HG03095 (cell line): Measurements from ENCODE around the gene PCSK6.
"Not testable (repeated sequence)": the region's sequence is repeated elsewhere in the genome, so short reads cannot be mapped to it uniquely, and the experiment has no call there.

ENCODE experiments used
- ATAC-seq: cut with Tn5 transposase; IDR thresholded peaks from one replicate; pipeline ENCODE4 v1.9.1; 2021; ENCODE audit warnings: moderate library complexity; ENCODE audit not compliant: unreplicated experiment

Gene PCSK6

DNA sequence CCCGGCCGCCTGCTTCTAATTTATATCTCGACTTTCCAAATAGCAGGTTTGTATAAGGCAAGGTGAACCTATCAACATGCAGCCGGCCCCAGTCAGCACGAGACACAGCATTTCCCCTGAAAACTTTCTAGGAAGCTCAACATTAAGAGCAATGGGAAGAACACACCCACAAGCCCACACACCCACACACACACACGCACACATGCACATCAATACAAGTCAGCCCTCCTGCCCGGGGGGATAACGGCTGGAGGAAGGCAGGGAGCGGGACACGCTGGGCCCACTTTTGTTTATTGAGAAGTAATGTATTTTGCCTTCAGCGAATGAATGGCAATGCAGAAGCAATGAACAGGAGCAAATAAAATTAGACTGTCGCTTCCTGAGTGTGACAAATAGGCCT, 83.5 kb downstream of the PCSK6 start:
- no peak for ATAC-seq

GRCh38 chr15:101404245-101404644, 85.3 kb downstream of the PCSK6 start:
- no peak for ATAC-seq

- ATAC-seq = not testable (repeated sequence)
Measured at GRCh38 chr15:101402883-101403282, 86.6 kb downstream of the PCSK6 start.

DNA sequence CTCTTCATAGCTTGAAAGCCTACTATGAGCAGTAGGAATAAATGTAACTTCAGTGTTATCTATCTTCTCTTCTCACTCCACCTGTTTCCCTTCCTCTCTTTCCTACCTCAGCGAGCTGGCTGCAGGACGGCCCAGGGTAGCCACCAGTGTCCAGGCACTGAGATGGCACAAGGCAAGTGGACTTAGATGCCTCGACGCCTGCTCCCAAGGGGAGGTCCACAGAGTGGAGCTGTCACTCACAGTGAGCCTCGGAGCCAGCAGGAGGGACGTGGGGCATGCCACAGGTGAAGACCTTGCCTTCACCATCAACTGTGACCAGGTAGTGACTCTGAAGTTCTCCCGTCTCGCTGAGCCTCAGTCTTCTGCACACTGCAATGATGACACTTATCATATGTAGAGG, 88.2 kb downstream of the PCSK6 start:
- no peak for ATAC-seq

GRCh38 chr15:101399431-101399830, 90.1 kb downstream of the PCSK6 start:
- no peak for ATAC-seq

GRCh38 chr15:101398247-101398646, 91.3 kb downstream of the PCSK6 start:
- ATAC-seq = no peak

DNA sequence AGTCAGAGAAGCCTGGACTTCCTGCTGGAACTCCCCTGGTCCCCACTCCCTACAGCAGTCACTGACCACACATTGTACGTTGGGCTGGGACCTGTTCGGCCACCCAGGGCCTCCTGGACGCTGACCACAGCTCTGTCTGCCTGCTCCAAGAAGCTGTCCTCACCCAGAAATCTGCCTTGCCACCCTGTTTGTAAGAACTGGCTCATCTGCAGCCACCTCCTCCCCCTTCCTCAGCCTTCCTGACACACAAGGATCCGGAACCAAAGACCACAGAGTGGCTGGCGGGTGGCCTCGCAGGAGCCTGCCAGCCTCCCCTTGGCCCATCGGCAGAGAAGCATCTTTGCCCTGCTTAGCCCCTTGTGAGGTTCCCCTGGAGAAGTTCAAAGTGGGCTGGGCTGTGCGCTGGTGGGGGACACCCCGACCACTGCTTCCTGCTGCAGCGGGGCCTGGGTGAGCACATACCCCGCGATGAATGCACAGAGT, 91.9 kb downstream of the PCSK6 start:
- no peak for ATAC-seq

DNA sequence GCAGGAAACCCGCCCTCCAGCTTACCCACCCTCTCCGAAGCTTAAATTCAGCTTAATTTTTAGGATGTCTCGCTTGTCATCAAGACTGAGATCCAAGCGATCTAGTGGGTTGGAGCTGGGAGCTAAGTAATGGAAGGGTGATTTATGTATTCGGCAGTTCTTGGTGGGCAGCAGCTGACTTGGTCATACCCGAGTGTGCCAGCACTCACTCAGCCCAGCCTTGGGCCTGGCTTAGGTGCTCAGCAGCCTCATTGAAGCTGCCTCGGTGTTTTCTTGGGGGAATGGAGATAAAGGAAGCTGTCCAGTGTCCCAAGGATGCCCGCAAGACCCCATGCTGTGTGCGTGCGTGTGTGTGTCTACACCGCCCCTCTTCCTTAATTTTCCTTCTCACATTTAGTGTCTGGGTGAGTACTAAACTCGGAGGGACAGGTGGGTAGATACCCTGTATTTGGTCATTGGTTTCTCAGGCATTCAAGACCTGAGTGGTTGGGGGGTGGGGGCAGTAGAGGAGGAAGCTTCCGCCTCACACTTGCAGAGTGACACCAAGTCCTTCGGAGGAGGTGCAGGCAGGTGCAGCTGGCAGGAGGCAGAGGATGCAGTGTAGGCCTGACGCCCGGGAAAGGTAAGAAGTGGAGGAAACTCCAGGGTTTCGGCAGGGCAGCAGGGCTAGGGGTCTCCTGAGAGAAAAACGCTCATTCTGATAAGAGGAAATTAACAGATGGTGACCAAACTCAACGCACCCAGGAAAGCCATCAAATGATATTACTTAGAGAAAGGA, 92.8 kb downstream of the PCSK6 start:
- ATAC-seq = no peak

DNA sequence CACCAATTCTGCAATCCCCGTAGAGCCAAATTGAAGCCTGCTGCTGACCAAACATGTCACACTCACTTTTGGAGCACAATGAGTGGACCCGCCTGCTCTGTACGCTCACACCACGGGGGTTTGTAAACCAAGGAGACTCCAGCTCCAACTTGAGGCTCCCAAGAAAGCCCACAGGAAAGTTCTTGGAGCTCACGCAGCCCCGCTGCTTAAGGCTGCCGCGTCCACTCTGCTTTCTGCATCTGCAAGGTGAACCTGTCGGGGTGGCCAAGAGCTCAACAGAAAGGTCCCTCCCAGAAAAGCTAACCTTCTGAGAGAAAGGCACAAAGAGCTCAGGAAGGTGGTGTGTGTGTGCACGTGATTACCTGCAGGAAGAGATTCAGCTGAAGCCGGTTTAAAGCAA, 94.9 kb downstream of the PCSK6 start:
- no peak for ATAC-seq

- ATAC-seq = no peak
Measured at GRCh38 chr15:101394056-101394630, 95.4 kb downstream of the PCSK6 start.

DNA sequence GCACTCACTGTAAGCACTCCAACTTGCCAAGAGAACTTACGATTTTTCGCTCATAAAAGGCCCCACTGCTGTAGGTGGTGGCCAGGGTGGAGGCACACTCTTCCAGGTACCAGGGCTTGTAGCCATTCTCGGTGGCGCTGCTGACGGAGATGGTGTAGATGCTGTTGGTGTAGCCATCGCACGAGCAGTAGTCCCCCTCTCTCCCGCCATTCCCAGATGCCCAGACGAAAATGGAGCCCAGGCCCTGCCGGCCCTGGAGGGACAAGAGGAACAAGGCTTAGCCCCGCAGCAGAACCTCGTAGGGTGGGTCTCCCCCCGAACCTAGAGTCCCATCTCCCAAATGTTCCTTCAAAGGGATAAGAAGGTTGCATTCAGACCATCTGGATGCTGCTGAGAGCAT, 96.3 kb downstream of the PCSK6 start:
- no peak for ATAC-seq

- peak; percentile 74 for ATAC-seq
Measured at GRCh38 chr15:101391981-101392640, 97.4 kb downstream of the PCSK6 start.

DNA sequence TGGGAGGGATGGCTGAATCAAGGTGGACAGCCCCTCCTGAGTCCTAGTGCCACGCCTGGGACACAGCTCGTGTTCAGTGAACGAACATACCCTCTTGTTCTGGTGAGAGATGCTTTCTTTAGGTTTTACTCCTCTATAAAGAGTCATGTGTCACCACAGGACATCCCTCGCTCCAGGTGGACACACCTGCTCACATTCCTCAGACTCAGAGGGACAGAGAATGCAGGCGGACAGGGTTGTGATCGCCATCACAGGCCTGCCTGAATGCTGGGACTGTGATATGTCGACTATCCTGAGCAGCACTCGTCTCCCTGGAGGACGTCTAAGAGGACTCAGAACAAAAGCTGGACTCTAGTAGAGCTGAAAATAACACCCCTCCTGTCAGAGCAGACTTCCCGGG, 98.1 kb downstream of the PCSK6 start:
- peak; percentile 15 for ATAC-seq

GRCh38 chr15:101390462-101390861, 99.0 kb downstream of the PCSK6 start:
- ATAC-seq = no peak

GRCh38 chr15:101390060-101390459, 99.4 kb downstream of the PCSK6 start:
- ATAC-seq = no peak

DNA sequence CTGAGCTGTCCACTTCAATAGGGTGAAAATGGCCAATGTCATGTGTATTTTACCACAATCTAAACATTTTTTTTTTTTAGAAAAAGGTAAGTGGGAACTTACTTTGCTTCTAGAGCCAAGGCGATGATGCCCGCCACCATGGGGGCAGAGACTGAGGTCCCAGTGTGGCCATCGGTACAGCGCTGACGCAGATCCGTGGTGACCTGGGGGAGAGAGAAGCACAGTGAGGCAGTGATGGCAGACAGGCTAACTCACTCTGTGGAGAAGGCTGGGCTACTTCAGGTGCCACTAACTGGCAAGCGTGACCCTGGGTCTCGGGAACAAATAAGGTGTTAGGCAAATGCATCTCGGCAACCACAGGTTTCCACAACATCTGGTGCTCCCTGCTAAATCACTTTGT, 100.1 kb downstream of the PCSK6 start:
- ATAC-seq = no peak

- no peak for ATAC-seq
Measured at GRCh38 chr15:101388046-101388445, 101.5 kb downstream of the PCSK6 start.

DNA sequence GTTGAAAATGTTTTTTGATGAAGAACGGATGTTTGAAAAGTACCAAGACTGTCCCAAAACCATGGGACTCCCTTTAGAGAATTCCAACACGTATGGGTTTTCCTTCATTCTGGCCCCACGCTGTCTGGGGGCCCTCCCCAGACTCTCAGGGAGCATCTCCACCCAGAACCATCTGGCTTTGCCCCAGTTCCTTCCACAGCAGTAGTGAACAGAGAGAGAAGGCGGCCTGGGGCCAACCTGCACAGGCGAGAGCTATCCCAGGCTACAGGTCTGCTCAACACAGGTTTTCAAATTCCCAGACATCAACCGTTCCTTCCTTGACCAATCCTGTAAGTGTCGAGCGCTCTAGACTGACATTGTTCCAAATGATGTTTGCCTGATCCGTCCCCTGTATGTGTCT, 101.9 kb downstream of the PCSK6 start:
- ATAC-seq = no peak

GRCh38 chr15:101386967-101387366, 102.5 kb downstream of the PCSK6 start:
- no peak for ATAC-seq

DNA sequence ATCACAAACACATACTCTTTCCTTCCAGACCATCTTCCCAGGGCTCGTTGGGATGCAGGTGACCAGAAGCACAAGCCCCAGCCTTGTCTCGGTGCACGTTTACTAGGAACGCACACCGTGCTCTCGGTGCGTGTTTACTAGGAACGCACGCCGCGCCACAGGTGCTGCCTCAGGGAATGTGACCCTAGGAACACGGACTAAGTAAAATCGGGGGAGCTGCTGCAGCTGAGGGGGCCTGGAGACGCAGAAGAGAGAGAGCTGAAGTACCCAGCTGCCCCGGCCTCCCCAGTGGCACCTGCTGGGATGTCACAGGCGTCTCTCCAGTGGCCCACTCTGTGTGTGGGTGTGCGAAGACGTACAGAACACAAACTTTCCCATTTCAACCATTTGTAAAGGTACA, 103.5 kb downstream of the PCSK6 start:
- no peak for ATAC-seq

DNA sequence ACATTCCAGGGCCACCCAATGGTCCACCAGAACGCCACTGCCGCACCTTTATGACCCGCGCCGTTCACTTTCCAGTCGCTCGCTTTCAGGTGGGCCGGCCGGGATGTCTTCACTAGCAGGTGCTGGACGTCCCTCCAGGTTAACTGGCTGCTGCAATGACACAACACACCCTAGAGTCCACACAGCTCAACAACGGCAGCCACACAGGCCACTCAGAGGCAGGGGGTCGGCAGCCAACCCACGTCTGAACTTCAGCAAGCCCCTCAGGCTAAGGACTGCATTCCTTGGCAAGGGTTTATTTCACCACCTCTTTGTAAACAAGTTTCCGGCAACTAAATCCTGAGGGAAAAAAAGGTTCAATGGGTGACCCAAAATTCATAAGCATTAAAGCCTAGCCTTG, 105.2 kb downstream of the PCSK6 start:
- ATAC-seq = no peak

DNA sequence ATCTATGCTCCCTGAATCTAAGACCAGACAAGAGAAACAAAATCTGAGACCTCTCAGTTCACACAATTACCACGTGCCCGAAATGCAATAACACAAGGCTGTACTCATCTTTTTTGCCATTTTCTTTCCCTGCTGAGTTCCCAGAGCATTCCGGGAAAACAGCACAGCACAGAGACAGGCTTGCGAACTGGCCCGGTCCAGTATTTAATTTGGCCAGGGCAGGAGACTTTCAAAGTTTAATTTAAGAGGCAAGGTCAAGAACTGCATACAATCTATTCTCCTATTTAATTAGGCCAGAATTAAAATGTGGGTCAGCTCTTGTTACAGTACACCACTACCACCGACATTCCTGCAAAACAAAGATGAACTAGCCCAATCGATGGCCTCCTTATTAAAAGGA, 107.0 kb downstream of the PCSK6 start:
- no peak for ATAC-seq
